ENCODE results near the gene NPIPB13.
"Not testable (repeated sequence)": the region's sequence is repeated elsewhere in the genome, so short reads cannot be mapped to it uniquely, and the experiment has no call there.

NPIPB13 gene

GRCh38 chr16:30248379-30248778, at the start of gene NPIPB13:
NPIPB13 (minus strand) TSS chr16:30248479; CDS start chr16:30245573, 2,906 bp downstream.
- FAIRE-seq, result not testable (repeated sequence)

GRCh38 chr16:30282357-30282756, 34.1 kb upstream of the NPIPB13 start:
- not testable (repeated sequence) for FAIRE-seq; DNase-seq (ENCODE audit: insufficient read length, low spot score)

More at GRCh38 chr16:30248379-30248778, at the start of gene NPIPB13:
- not testable (repeated sequence) for DNase-seq (ENCODE audit: insufficient read length, low spot score)

GRCh38 chr16:30278523-30278922, 30.2 kb upstream of the NPIPB13 start:
- not testable (repeated sequence) for FAIRE-seq; DNase-seq (ENCODE audit: insufficient read length, low spot score)

- FAIRE-seq, result not testable (repeated sequence)
Measured at GRCh38 chr16:30217082-30217481, 31.2 kb downstream of the NPIPB13 start.

GRCh38 chr16:30211414-30211813, 36.9 kb downstream of the NPIPB13 start:
- not testable (repeated sequence) for FAIRE-seq; DNase-seq (ENCODE audit: insufficient read length, low spot score)

More at GRCh38 chr16:30217082-30217481, 31.2 kb downstream of the NPIPB13 start:
- not testable (repeated sequence) for DNase-seq (ENCODE audit: insufficient read length, low spot score)

- not testable (repeated sequence) for FAIRE-seq; DNase-seq (ENCODE audit: insufficient read length, low spot score)
Measured at GRCh38 chr16:30209032-30209431, 39.2 kb downstream of the NPIPB13 start.

GRCh38 chr16:30207063-30207704, 41.1 kb downstream of the NPIPB13 start:
- DNase-seq (ENCODE audit: insufficient read length, low spot score); FAIRE-seq: not testable (repeated sequence)

DNA sequence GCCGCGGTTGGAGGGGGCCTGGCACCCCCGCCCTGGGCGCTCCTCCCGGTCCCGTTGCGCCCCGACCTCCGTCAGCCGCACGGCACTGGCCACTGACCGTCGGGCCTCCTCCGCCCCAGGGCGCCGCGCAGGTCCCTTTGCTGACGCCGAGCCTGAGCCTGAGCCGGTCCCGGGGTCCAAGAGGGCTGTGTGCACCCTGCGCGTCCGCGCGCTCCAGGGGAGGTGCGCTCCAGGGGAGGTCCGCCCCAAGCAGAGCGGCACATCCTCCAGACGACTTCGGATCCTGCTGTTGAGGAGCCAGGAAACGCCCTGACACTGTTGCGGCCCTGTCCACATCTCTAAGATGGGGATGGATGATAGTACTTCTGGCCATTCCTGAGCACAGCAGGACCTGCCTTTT, 42.0 kb downstream of the NPIPB13 start:
- not testable (repeated sequence) for FAIRE-seq

DNA sequence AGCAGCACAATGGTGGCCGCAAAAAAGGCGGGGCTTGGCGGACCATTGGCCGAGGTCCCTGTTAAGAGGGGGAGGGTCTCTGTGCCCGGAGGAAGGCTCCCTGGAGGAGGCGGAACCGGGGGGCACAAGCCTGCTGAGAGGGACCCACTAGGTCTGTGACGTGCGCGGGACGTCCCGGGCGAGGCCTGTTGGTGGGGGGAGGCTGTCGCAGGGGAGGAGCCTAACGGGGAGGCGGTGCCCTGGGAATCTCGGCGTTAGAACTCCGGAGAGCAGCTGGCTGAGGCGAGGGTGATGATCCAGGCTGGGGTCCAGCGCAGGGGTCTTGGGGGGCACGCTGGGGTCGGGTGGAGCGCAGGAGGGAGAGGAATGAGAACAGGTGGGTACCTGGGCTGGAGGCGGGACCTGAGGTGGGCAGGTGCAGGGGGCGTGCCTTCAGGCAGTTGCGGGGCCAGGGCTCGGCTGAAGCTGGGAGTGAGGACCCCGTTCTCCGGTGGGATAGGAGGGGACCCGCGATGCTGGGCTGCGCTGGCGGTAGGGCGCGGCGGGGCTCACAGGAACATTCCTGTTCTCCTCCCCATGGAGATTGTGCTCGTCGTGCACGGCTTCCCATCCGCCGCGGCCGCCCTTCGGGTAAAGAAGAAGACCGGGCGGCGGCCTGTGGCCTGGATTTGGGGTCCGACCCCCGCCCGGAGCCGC, 42.6 kb downstream of the NPIPB13 start:
- not testable (repeated sequence) for DNase-seq (ENCODE audit: insufficient read length, low spot score); FAIRE-seq

More for the DNA sequence above, 42.0 kb downstream of the NPIPB13 start:
- DNase-seq (ENCODE audit: insufficient read length, low spot score), result not testable (repeated sequence)

GRCh38 chr16:30199608-30200343, 48.5 kb downstream of the NPIPB13 start:
- FAIRE-seq; DNase-seq (ENCODE audit: insufficient read length, low spot score): not testable (repeated sequence)

GRCh38 chr16:30199049-30199448, 49.2 kb downstream of the NPIPB13 start, which contains the start of gene SULT1A3:
SULT1A3 (plus strand) TSS chr16:30199255; CDS start chr16:30200729, 1,474 bp downstream.
- not testable (repeated sequence) for FAIRE-seq; DNase-seq (ENCODE audit: insufficient read length, low spot score)
